NB4 (cell line): ENCODE measurements around the gene MBNL1.
"Not testable (repeated sequence)": the region's sequence is repeated elsewhere in the genome, so short reads cannot be mapped to it uniquely, and the experiment has no call there.

ENCODE experiments used
- POLR2A ChIP-seq: IDR thresholded peaks from 2 replicates; pipeline ENCODE4 v1.6.1; 2011; ENCODE audit warnings: mild to moderate bottlenecking; ENCODE audit not compliant: insufficient read length; ENCODE audit errors: extremely low read depth
- TF ChIP-seq, protein P1 (sequence below): IDR thresholded peaks from 2 replicates; pipeline ENCODE4 v1.6.1; 2011; ENCODE audit warnings: low read depth, low read length
- TF ChIP-seq, protein P2 (sequence below): IDR thresholded peaks from one replicate; pipeline ENCODE4 v1.5.1; 2012; ENCODE audit warnings: low read depth, low read length

DNA sequence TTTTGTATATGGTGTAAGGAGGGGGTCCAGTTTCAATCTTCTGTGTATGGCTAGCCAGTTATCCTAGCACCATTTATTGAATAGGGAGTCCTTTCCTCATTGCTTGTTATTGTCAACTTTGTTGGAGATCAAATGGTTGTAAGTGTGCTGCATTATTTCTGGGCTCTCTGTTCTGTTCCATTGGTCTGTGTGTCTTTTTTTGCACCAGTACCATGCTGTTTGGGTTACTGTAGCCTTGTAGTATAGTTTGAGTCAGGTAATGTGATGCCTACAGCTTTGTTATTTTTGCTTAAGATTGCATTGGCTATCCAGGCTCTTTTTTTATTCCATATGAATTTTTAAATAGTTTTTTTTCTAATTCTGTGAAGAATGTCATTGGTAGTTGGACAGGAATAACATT, 166.5 kb downstream of the MBNL1 start:
- TF ChIP-seq POLR2A, result not testable (repeated sequence)
- TF ChIP-seq, protein P1, sequence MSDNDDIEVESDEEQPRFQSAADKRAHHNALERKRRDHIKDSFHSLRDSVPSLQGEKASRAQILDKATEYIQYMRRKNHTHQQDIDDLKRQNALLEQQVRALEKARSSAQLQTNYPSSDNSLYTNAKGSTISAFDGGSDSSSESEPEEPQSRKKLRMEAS, result not testable (repeated sequence)
- TF ChIP-seq, protein P2, sequence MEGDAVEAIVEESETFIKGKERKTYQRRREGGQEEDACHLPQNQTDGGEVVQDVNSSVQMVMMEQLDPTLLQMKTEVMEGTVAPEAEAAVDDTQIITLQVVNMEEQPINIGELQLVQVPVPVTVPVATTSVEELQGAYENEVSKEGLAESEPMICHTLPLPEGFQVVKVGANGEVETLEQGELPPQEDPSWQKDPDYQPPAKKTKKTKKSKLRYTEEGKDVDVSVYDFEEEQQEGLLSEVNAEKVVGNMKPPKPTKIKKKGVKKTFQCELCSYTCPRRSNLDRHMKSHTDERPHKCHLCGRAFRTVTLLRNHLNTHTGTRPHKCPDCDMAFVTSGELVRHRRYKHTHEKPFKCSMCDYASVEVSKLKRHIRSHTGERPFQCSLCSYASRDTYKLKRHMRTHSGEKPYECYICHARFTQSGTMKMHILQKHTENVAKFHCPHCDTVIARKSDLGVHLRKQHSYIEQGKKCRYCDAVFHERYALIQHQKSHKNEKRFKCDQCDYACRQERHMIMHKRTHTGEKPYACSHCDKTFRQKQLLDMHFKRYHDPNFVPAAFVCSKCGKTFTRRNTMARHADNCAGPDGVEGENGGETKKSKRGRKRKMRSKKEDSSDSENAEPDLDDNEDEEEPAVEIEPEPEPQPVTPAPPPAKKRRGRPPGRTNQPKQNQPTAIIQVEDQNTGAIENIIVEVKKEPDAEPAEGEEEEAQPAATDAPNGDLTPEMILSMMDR, result not testable (repeated sequence)
